ENCODE data around the gene WDR7.

WDR7 gene

GRCh38 chr18:56937874-56938430 lies 286.8 kb downstream of the WDR7 start:
- DNase-seq (ENCODE audit: low spot score) = no peak

DNA sequence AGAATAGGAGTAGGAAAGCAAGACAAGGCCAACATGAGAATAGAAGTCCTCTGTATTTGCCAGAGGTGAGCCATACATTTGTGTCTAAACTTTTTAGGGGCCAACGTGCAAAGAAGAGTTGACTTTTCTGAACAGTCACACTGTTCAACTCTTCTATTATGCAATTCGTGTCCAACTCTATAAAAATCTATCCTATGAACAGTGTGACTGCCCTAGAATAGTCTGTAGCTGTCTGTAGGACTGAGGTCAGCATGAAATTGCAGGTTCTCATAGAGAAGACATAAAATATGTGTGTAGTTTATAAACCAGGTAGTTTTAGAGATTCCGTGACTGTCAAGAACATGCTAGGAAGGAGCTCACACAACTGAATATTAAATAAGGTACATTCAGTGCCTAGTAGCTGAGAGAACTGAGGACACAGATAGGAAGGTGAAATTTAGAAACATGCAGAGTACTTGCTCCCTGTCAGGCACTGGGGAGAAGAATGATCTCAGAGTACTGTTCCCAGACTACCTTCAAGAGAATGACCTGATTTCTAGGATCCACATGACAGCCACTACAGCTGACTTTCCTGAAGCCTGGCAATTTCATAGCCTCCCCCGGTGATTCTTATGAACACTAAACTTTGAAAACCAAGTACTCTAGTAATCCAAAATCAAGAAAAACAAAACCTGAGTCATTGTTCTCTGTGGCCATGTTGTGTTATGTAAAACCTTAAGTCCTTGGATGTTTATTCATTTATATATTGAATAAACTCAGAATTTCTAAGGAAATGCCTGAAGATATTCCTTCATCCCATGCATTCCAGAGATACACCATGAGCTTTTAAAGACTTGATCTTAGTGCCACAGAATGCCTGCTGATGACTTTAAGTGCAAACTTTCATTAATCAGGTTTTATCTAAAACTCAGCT lies 294.3 kb downstream of the WDR7 start:
- no peak for DNase-seq (ENCODE audit: low spot score)

GRCh38 chr18:56947236-56947635 lies 296.1 kb downstream of the WDR7 start:
- DNase-seq (ENCODE audit: low spot score) = no peak

GRCh38 chr18:56952026-56952425 lies 300.9 kb downstream of the WDR7 start:
- no peak for DNase-seq (ENCODE audit: low spot score)

DNA sequence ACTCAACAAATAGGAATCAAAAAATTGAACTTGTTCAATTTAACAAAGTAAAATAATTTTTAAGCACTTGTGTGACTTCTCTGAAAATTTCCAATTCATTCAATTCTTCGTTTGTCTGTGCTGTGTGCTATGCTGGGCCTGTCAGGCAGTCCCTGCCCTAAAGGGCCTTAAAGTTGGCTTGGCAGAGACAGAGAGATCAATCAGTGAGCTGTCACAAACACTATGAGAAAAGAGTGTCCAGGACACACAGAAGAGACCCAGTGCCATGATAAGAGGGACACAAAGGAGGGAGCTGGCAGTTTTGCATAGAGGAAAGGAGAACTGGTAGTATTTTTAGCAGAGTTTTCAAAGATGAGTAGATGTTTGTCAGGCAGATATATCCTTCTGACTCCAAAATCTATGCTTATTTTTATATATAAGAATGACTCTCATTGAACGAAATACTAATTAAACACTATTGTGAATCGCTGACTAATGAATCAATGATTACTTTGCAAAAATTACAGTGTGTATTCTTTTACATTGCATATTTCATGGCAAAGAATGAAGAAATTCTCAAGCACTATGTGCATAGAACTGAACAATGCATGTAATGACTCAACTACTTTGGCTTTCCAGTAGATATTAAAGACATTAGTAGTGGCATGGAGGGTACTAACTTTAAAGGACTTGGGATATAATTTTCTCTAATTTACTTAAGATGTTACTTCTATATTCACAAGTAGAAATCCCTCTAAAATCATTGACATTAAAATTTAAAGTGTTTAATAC lies 302.5 kb downstream of the WDR7 start:
- no peak for DNase-seq (ENCODE audit: low spot score)

DNA sequence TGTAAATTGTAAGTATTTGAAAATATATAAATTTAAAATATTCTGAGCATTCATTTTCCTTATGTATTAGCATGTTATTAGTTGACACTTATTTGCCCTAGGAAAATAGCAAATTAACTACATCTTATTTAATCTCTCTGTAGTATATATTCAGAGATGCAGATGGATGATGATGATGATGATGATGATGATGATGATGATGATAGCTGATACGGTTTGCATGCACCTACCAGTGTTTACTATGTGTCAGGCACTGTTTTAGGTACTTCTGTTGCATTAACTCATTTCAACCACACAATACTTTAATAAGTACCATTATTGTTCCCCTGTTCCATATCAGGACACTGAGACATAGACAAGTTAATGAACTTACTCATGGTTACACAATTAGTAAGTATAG lies 304.3 kb downstream of the WDR7 start:
- no peak for DNase-seq (ENCODE audit: low spot score)

- DNase-seq (ENCODE audit: low spot score) = no peak
Measured at GRCh38 chr18:56959120-56959519, 308.0 kb downstream of the WDR7 start.

- no peak for DNase-seq (ENCODE audit: low spot score)
Measured at GRCh38 chr18:56962322-56962721, 311.2 kb downstream of the WDR7 start.

- DNase-seq (ENCODE audit: low spot score) = no peak
Measured at GRCh38 chr18:56967035-56967434, 315.9 kb downstream of the WDR7 start.

- no peak for DNase-seq (ENCODE audit: low spot score)
Measured at GRCh38 chr18:56973487-56973886, 322.3 kb downstream of the WDR7 start.

GRCh38 chr18:56974141-56974540 lies 323.0 kb downstream of the WDR7 start:
- DNase-seq (ENCODE audit: low spot score) = no peak

GRCh38 chr18:56975276-56975675 lies 324.1 kb downstream of the WDR7 start:
- no peak for DNase-seq (ENCODE audit: low spot score)

DNA sequence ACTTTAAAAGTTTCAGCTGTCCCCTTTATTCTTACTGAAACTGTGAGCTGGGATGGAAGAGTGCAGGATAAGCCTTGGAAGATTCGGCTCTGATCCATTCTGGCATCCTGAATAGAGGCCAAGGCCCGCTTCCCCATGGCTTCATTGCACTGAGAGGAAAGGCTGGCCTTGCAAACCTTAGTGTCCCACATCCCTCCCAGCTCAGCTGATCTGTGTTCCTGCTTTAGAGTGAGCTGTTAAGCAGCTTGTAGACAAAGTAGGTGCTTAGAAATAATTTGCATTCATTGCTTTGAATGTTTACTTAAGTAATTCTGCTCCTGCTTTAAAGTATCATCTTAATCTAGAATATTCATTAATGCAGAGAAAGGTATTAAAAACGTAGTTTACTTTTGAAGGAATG lies 326.1 kb downstream of the WDR7 start:
- no peak for DNase-seq (ENCODE audit: low spot score)

- DNase-seq (ENCODE audit: low spot score) = no peak
Measured at GRCh38 chr18:56977771-56978170, 326.6 kb downstream of the WDR7 start.

DNA sequence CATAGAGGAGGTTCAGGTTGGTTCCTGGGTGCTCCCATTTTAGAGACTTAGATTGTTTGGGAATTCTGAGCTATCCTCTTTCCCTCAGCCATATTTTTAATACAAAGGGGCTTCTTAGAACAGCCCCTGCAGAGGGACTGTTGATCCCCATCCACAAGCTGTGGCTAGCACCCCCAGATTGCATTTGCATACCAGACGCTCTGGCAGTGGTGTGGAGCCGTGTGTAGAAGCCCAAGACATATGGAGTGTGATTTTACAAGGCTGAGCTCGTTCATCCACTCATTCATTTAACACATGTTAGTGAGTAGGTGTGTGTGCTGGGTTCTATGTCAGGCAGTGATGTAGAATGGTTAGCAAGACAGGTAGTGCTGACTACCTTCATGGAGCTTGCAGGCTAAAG lies 329.0 kb downstream of the WDR7 start:
- DNase-seq (ENCODE audit: low spot score) = no peak

- DNase-seq (ENCODE audit: low spot score) = no peak
Measured at GRCh38 chr18:56982766-56983165, 331.6 kb downstream of the WDR7 start.

DNA sequence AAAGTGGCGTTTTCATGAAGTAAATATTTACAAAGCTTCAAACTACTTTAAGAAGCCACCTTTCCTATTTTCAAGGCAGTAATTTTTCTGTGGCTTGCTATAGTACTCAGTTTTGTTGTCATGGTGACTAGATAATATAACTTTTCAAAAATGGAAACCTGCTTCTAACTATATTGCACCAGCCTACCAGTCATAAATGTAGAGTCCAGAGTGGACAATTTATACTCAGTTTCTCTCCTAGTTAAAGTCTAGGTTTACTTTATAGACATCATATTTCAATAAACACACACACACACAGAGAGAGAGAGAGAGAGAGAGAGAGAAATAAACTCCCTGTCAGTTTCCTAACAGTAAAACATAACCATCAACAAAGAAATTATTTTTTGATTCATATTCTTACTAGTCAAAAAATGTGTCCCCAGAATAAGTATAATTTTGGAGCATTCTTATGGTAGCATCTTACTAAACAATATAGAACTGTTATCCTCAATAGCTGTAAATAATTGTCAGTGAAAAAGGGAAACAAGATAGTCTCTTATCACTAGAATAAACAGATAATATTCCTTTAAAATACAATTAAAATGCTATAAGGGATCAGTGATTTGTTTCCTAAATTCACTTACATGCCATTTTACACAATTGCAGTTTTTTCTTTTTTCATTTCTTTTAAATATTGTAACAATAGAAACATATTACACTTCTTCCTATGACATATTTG lies 332.3 kb downstream of the WDR7 start:
- DNase-seq (ENCODE audit: low spot score) = no peak

DNA sequence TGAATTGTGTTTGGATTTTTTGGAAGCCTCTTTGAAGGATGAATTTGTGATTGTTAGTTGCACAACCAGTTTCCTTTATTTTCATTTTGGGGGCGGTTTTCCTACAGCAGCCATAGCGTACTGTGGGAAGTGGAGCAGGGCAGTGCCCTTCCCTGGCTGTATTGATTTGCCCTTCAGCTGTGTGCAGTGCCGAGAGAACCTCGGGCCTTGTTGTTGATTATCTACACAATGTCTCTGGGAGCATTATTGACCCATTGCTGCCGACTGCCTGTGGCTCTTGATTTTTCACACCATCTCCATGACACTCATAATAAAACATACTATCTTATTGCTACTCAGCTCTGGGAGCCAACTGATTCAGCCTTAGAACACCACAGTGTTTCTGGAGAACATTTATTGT lies 333.6 kb downstream of the WDR7 start:
- no peak for DNase-seq (ENCODE audit: low spot score)

DNA sequence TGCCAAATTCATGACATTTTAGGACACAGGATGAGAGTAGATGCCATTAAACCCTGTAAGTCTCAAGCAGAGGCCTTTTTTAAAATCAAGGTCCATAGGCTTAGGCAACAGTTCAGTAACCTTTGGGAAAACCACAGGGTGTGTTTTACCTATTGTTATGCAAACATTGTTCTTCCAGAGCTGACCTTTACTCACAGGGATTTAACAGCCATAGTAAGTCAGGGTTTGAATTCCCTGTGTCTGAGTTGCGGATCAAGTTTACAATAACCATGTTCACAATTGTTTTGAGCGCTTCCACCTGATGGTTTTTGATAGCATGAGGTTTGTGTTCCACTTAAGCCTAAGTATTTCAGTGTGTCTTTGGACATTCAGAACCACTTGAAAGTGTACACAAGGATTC lies 335.7 kb downstream of the WDR7 start:
- no peak for DNase-seq (ENCODE audit: low spot score)

- DNase-seq (ENCODE audit: low spot score) = no peak
Measured at GRCh38 chr18:56987236-56987635, 336.1 kb downstream of the WDR7 start.

GRCh38 chr18:56988022-56988421 lies 336.9 kb downstream of the WDR7 start:
- no peak for DNase-seq (ENCODE audit: low spot score)

DNA sequence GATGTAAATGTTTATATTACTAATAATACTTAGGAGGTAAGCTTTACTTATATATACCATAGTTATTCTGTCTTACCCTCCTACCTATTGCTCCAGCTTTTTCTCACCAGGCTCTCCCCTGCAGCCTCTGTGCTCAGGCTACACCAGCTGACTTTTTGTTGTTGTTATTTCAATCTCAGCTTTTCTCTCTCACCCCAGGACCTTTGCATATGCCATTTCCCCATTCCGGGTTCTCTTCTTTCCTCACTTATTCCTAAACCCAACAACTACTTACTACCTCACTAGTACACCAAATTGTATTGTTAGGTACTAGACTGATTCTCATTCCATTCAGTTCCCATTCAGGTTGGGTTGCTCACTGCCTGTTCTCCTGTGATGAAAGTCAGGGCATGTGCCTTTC lies 339.5 kb downstream of the WDR7 start:
- no peak for DNase-seq (ENCODE audit: low spot score)

Measured in CD4-positive, alpha-beta T cell treated with Interleukin-2 at 100 ng/mL for 4 hours (primary cell).